T1000 (cell line): Measurements from ENCODE around the gene TMEM131.

Experiments
- DNase-seq: peaks from one replicate; lab custom pipeline; 2025; ENCODE audit warnings: mixed read lengths; lab: John Stamatoyannopoulos, UW

The TMEM131 gene

GRCh38 chr2:97760480-97761049 lies 235.2 kb downstream of the TMEM131 start:
- no peak for DNase-seq

DNA sequence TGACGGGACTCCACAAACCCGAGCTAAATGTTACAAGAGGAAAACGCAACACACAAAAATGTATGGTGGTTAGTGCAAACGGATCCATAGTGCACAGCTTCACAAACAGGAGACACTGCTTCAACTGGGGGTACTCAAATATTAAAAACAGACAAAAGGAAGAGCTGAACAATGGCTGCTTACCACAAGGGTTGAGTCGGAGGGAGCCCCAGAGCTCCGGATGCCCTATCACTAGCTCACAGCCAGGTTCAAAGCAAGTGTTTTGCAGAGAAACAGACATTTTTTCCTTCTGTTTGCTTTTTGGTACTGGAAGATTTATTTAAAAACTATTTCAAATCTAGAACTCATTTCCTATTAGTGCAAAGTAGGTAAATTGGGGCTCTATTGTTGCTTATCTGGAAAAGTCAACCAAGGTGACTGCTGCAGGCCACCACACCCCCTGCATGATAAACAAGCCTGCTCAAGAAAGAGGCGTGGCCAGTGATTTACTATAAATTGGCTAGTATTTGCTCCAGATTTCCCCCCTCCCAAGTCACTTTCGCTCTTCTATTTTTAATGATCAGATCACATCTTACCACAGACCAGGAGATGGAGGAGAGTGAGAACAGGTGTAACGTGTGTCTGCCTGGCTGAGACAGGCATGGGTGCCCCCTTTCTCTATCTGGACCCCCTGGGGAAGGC lies 235.9 kb downstream of the TMEM131 start:
- no peak for DNase-seq

DNA sequence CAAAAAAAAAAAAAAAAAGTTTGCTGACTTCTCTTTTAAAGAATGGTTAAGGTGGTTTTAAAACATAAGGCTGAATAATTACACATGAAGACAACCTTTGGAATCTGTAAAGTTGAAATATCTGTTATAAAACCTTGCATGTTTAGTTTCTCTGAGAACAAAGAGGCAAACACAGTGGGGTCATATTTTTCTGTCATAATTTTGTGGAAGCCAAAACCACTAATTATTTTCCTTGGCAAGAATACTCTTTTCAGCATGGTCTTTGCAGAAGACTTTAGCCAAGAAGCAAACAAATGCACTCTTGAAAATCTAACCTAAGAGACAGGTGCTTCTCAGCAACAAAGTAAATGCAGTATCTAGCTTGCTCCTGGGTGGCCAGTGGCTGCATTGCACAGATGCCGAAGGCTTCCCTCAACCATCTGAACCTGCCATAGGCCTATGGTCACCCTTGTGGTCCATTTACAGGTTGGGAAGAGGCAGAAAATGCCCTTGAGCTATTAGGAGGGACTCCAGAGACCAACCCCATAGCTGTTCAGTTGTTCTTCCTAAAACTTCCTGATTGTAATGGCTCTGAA lies 237.5 kb downstream of the TMEM131 start:
- no peak for DNase-seq

GRCh38 chr2:97757062-97757461 lies 238.7 kb downstream of the TMEM131 start:
- DNase-seq = no peak

DNA sequence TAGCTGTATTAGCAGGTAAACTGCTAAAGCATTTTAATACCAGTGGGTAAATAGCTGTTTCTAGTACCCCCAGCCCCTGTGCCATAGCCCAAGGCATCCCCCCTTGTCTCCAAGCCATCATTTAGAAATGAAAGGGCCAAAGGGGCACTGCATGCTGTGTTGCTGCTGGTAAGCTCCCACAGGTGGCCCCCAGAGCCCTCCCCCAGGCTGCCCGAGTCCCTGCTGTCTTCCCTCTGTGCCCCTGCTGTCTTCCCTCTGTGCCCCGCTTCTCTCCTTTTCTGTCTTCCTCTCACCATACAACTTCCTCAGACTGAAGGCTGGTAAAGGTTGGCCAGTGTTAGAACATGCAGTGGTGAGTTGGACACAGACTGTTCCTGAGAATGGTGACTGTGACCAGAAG lies 240.3 kb downstream of the TMEM131 start:
- no peak for DNase-seq

DNA sequence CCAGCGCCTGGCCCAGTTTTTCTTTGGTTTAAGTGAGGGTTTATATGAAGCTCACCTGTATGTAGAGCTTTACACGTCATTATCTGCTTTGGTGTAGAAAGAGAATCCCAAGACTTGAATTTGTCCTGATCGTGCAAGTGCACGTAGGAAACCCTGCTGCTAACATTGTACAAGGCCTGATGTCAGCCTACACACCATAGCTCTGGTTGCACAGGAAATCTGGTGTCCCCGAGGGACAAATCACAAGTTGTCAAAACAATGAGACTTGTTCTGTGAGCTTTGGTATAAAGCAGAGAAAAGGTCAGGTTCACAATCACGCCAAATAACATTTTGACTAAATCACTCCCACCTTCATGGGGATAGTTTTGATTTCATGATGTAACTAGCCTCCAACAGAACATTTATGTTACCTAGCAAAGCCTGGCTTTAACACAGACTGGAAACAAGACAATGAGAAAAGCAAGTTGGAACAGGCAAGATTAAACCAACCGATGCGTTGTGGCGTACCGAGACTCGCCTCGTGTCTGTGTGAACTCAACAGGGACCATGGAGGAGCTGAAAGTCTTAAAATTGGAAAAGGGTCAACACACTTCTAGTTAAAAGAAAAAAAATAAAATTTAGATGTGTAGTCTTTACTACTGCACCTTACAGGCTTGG lies 240.9 kb downstream of the TMEM131 start:
- no peak for DNase-seq

- DNase-seq = no peak
Observed at GRCh38 chr2:97752342-97753334, 243.1 kb downstream of the TMEM131 start.

DNA sequence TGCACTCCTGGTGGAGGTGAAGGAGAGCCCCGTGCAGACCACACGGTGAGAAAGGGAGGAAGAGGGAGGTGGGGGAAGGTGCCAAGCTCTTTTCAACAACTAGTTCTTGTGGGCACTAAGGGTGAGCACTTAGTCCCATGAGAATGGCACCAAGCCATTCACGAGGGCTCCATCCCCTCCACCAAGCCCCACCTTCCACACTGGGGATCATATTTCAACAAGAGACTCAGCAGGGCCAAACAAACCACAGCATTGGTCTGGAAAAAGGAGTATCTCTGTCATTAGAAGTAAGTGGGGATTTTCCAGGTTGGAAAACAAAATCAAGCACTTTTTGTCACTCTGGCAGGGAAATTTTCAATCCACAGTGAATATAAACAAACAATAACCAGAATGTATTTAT lies 244.0 kb downstream of the TMEM131 start:
- DNase-seq = no peak

GRCh38 chr2:97750017-97750416 lies 245.7 kb downstream of the TMEM131 start:
- no peak for DNase-seq

DNA sequence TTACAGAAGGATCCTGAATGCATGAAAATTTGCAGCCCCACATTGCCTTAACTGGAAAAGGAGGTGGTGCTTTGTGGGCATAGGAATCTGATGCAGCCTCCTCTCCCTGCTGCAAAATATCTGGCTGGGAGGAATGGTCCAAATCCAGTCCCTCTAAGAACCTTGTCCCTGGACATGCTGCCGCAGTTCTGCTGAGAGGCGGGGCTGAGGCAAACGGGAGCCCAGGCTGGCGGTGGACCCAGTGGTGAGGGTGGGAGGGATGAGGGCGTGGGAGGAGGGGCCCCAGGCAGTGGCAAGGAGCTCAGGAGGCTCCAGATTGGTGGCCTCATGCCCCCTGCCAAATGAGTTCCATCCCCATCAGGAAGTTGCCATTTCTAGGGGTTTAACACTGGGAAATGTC lies 246.2 kb downstream of the TMEM131 start:
- no peak for DNase-seq

- no peak for DNase-seq
Observed at GRCh38 chr2:97747716-97748115, 248.0 kb downstream of the TMEM131 start.

GRCh38 chr2:97747285-97747684 lies 248.5 kb downstream of the TMEM131 start:
- DNase-seq = no peak

DNA sequence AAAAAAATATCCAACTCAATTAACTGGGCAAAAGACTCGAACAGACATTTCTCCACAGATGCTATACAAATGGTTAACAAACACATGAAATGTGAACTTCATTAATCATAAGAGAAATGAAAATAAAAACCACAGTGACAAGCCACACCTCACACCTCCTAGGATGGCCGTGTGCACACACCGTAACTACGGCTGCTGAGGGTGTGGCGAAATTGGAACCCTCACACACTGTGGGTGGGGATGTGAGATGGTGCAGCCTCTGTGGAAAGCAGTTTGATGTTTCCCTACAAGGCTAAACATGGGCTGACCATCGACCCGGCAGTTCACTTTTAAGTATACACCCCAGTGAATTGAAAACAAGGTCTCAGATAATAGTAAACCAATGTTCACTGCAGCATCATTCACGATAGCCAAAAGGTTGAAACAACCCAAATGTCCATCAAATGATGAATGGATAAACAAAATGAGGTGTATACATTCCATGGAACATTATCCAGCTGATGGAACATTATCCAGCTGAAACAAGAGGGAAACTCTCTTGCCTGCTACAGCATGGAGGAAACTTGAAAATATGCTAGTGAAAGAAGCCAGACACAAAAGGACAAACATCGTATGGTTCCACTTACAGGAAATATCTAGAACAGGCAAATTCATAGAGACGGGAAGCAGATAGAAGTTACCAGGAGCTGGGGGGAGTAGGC lies 250.1 kb downstream of the TMEM131 start:
- no peak for DNase-seq

- no peak for DNase-seq
Observed at GRCh38 chr2:97743913-97744312, 251.8 kb downstream of the TMEM131 start.

DNA sequence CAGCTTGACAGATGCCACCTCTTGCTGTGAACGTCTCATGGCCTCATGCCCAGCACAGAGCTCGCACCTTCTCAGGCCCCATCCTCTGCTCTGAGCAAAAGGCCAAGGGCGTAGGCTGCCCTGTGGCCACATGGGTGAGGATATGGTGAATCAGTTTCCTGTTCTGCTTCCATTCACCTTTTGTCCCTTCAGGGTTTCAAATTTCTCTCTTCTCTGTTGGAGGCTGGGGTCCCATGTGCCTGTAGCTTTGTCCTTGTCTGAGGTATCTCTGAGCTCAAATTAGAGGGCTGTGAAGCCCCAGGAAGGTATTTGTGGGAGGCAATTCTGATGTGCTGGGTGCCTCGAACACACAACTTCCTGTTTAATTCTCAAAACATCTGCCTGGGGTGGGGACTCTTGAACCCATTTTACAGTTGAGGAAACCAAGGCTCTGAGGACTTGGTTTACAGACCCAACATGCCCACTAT lies 253.3 kb downstream of the TMEM131 start:
- DNase-seq = no peak

DNA sequence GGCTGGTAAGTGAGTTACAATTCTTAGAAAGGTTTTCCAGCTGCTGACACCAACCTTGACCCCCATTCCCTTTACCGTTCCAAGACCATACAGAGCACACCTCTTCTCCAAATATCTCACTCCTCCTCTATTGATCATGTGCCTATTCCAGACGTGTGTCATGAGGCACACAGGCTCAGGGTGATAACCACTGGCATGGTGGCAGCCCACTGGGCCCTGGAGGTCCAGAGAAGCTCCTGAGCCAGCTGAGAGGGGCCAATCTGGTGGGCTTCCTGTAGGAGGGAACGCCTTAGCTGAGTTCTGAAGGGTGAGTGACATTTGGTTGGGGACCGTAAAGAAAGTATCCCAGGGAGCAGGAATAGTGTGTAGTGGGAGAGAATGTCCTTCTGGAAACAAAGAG lies 254.1 kb downstream of the TMEM131 start:
- no peak for DNase-seq

DNA sequence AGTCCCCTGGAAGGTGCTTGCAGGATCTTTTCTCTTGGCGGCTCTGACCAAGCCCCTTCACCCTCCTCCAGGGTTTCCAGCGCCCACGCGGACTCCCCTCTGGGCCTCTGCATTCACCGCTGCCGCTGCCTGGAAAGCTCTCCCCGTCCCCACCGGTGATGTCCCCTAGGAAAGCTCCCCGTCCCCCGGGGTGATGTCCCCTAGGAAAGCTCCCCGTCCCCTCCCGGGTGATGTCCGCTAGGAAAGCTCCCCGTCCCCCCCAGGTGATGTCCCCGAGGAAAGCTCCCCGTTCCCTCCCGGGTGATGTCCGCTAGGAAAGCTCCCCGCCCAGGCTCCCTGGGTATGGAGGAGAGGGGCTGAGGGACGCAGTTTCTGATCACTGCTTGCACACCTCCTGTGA lies 254.5 kb downstream of the TMEM131 start:
- no peak for DNase-seq

GRCh38 chr2:97740590-97741182 lies 255.1 kb downstream of the TMEM131 start:
- no peak for DNase-seq

DNA sequence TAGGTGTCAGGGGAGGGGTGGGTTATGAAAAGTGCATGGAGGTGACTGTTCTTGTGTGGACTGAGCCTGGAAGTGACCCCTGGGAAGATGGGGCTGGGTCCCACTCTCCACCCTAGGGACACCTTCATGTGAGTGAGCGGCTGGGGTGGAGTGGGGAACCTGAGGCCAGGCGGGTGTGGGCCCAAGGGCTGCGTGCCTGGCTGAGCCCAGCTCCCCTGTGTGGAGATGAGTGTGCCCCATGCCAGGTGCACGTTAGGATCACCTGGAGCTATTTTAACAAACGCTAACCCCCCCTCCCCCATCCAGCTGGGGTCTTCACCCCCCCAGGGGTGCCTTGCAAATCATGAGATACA lies 255.9 kb downstream of the TMEM131 start:
- no peak for DNase-seq

DNA sequence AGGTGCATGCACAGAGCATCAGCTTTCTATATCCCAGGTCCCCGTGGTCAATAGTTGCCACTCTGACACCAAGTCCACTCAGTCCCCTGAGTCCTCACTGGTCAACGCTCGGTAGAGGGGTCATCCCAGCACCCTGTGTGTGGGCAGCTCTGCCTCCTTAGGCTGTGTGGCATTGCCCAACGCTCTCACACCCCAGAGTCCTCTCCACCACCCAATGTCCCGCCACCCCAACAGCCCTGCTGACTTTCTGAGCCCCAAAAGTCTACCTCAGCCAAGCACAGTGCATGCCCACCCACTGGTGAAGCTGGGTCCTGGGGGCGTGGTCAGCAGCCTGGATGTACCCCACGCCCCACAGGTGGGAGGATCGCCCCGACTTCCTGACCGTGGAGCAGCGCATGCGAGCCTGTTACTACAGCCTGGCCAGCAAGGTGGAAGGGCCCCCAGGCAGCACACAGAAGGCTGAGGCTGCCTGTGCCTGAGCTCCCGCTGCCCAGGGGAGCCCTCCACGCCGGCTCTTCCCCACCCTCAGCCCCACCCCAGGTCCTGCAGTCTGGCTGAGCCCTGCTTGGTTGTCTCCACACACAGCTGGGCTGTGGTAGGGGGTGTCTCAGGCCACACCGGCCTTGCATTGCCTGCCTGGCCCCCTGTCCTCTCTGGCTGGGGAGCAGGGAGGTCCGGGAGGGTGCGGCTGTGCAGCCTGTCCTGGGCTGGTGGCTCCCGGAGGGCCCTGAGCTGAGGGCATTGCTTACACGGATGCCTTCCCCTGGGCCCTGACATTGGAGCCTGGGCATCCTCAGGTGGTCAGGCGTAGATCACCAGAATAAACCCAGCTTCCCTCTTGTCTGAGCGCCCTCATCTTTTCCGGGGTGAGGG lies 256.5 kb downstream of the TMEM131 start:
- DNase-seq = no peak
